ENCODE measurements around the gene TNRC6B.
"Not testable (repeated sequence)": the region's sequence is repeated elsewhere in the genome, so short reads cannot be mapped to it uniquely, and the experiment has no call there.

The TNRC6B gene

GRCh38 chr22:40176921-40177737, 596 bp upstream of the TNRC6B start:
- Mint-ChIP-seq H3K4me3 (peak overlapping the region; percentile 68), H3K4me1 (peaks cover 43% of the 10 kb centered on the region), H3K36me3 (peaks cover 11% of the 10 kb centered on the region), H3K9me3 (no peaks in the 10 kb centered on the region), H3K27ac (peak overlapping the region; percentile 79)
- ATAC-seq = peak; percentile 76
- peak; percentile 38 to 83 for DNase-seq (ENCODE audit: low spot score in 2 of 2)

GRCh38 chr22:40178417-40179409, 988 bp downstream of the TNRC6B start:
- H3K4me1 Mint-ChIP-seq = peaks cover 56% of the 10 kb centered on the region
- no peak for ATAC-seq
- H3K4me3 Mint-ChIP-seq = peak overlapping the region; percentile 68
- no peaks in the 10 kb centered on the region for H3K9me3 Mint-ChIP-seq
- peak overlapping the region; percentile 79 for H3K27ac Mint-ChIP-seq
- H3K36me3 Mint-ChIP-seq = peaks cover 11% of the 10 kb centered on the region
- DNase-seq (ENCODE audit: low spot score in 2 of 2) = peak; percentile 11 to 64

GRCh38 chr22:40179526-40179925, 1.8 kb downstream of the TNRC6B start:
- DNase-seq (ENCODE audit: low spot score in 2 of 2) (no peak), ATAC-seq (no peak)
- Mint-ChIP-seq H3K4me1 (peaks cover 63% of the 10 kb centered on the region), H3K4me3 (peak overlapping the region; percentile 68), H3K27ac (peak overlapping the region; percentile 79), H3K9me3 (no peaks in the 10 kb centered on the region), H3K36me3 (peaks cover 11% of the 10 kb centered on the region)

GRCh38 chr22:40180403-40180802, 2.7 kb downstream of the TNRC6B start:
- ATAC-seq (no peak), DNase-seq (ENCODE audit: low spot score in 2 of 2) (no peak)
- H3K4me1 Mint-ChIP-seq = peaks cover 69% of the 10 kb centered on the region
- H3K9me3 Mint-ChIP-seq = no peaks in the 10 kb centered on the region
- H3K36me3 Mint-ChIP-seq = peaks cover 11% of the 10 kb centered on the region
- no peak overlapping the region for H3K27ac Mint-ChIP-seq
- peak overlapping the region; percentile 68 for H3K4me3 Mint-ChIP-seq

- ATAC-seq = no peak
- H3K4me1 Mint-ChIP-seq = peaks cover 70% of the 10 kb centered on the region
Measured at GRCh38 chr22:40181323-40181722, 3.6 kb downstream of the TNRC6B start.

GRCh38 chr22:40182231-40182835, 4.6 kb downstream of the TNRC6B start:
- peak overlapping the region; percentile 70 for H3K27ac Mint-ChIP-seq
- H3K4me3 Mint-ChIP-seq = peak overlapping the region; percentile 16
- no peaks in the 10 kb centered on the region for H3K9me3 Mint-ChIP-seq
- peaks cover 59% of the 10 kb centered on the region for H3K4me1 Mint-ChIP-seq
- ATAC-seq (no peak), DNase-seq (ENCODE audit: low spot score in 2 of 2) (no peak)
- peaks cover 11% of the 10 kb centered on the region for H3K36me3 Mint-ChIP-seq

More at GRCh38 chr22:40181323-40181722, 3.6 kb downstream of the TNRC6B start:
- Mint-ChIP-seq H3K9me3 (no peaks in the 10 kb centered on the region), H3K36me3 (peaks cover 11% of the 10 kb centered on the region), H3K4me3 (no peak overlapping the region), H3K27ac (no peak overlapping the region)
- no peak for DNase-seq (ENCODE audit: low spot score in 2 of 2)

GRCh38 chr22:40183029-40183581, 5.4 kb downstream of the TNRC6B start:
- no peak for DNase-seq (ENCODE audit: low spot score in 2 of 2)
- H3K36me3 Mint-ChIP-seq = peaks cover 5% of the 10 kb centered on the region
- H3K9me3 Mint-ChIP-seq = no peaks in the 10 kb centered on the region
- H3K27ac Mint-ChIP-seq = peak overlapping the region; percentile 70
- H3K4me3 Mint-ChIP-seq = peak overlapping the region; percentile 16
- peak; percentile 67 for ATAC-seq
- H3K4me1 Mint-ChIP-seq = peaks cover 57% of the 10 kb centered on the region

GRCh38 chr22:40183603-40184002, 5.9 kb downstream of the TNRC6B start:
- ATAC-seq, H3K4me3 Mint-ChIP-seq: not testable (repeated sequence)

GRCh38 chr22:40187389-40187788, 9.7 kb downstream of the TNRC6B start:
- Mint-ChIP-seq H3K4me3 (no peak overlapping the region), H3K27ac (no peak overlapping the region), H3K4me1 (peaks cover 59% of the 10 kb centered on the region)

More at GRCh38 chr22:40183603-40184002, 5.9 kb downstream of the TNRC6B start:
- H3K9me3 Mint-ChIP-seq; H3K36me3 Mint-ChIP-seq; DNase-seq (ENCODE audit: low spot score in 2 of 2): not testable (repeated sequence)
- H3K27ac Mint-ChIP-seq = peak overlapping the region; percentile 70
- H3K4me1 Mint-ChIP-seq = peaks cover 57% of the 10 kb centered on the region

GRCh38 chr22:40189997-40190396, 12.3 kb downstream of the TNRC6B start:
- H3K4me1 Mint-ChIP-seq = peaks cover 62% of the 10 kb centered on the region
- ATAC-seq (no peak), DNase-seq (ENCODE audit: low spot score in 2 of 2) (no peak)
- no peaks in the 10 kb centered on the region for H3K9me3 Mint-ChIP-seq
- no peak overlapping the region for H3K4me3 Mint-ChIP-seq
- no peak overlapping the region for H3K27ac Mint-ChIP-seq
- peaks cover 11% of the 10 kb centered on the region for H3K36me3 Mint-ChIP-seq

More at GRCh38 chr22:40187389-40187788, 9.7 kb downstream of the TNRC6B start:
- ATAC-seq (no peak), DNase-seq (ENCODE audit: low spot score in 2 of 2) (no peak)
- Mint-ChIP-seq H3K36me3 (peaks cover 11% of the 10 kb centered on the region), H3K9me3 (no peaks in the 10 kb centered on the region)

- H3K4me3 Mint-ChIP-seq = no peak overlapping the region
- DNase-seq (ENCODE audit: low spot score in 2 of 2) (no peak), ATAC-seq (no peak)
- peak overlapping the region; percentile 78 for H3K27ac Mint-ChIP-seq
- H3K4me1 Mint-ChIP-seq = peaks cover 58% of the 10 kb centered on the region
- H3K9me3 Mint-ChIP-seq = no peaks in the 10 kb centered on the region
- peaks cover 11% of the 10 kb centered on the region for H3K36me3 Mint-ChIP-seq
Measured at GRCh38 chr22:40190501-40190900, 12.8 kb downstream of the TNRC6B start.

- DNase-seq (ENCODE audit: low spot score in 2 of 2) (no peak), ATAC-seq (no peak)
Measured at GRCh38 chr22:40193429-40194421, 16.0 kb downstream of the TNRC6B start.

GRCh38 chr22:40194656-40195055, 16.9 kb downstream of the TNRC6B start:
- Mint-ChIP-seq H3K4me1 (peaks cover 78% of the 10 kb centered on the region), H3K36me3 (peaks cover 16% of the 10 kb centered on the region), H3K27ac (peak overlapping the region; percentile 82), H3K4me3 (no peak overlapping the region), H3K9me3 (no peaks in the 10 kb centered on the region)
- no peak for DNase-seq (ENCODE audit: low spot score in 2 of 2)
- ATAC-seq = no peak

More at GRCh38 chr22:40193429-40194421, 16.0 kb downstream of the TNRC6B start:
- H3K4me3 Mint-ChIP-seq = no peak overlapping the region
- peaks cover 16% of the 10 kb centered on the region for H3K36me3 Mint-ChIP-seq
- no peaks in the 10 kb centered on the region for H3K9me3 Mint-ChIP-seq
- H3K27ac Mint-ChIP-seq = peak overlapping the region; percentile 82
- peaks cover 72% of the 10 kb centered on the region for H3K4me1 Mint-ChIP-seq
